WTC11 (cell line): ENCODE measurements around the gene PTK6. TPM values are rescaled to one million over a fixed set of nuclear protein-coding genes. Genes with fewer than 3 reads are reported as not detected.
A peak's percentile ranks its signal among the peaks of the same experiment; 100 is the strongest.

Experiments used
- ATAC-seq: fragments of 200-7000 bp; cut with Tn5 transposase; 2 replicates; pipeline ENCODE4 v1.10.0; 2021; ENCODE audit warnings: mild to moderate bottlenecking, moderate library complexity
- CTCF ChIA-PET: fragments of 300-600 bp; sonication (Branson Sonifier 250); formaldehyde crosslinking; loops from one replicate; lab custom pipeline; 2021; ENCODE audit warnings: antibody characterized with exemption; lab: Charles Lee
- POLR2A ChIA-PET: fragments of 350-600 bp; sonication (Branson Sonifier 250); formaldehyde crosslinking; loops from one replicate; lab custom pipeline; 2021; ENCODE audit warnings: antibody characterized with exemption; lab: Charles Lee
- DNase-seq: peaks from one replicate; pipeline ENCODE4 v3.0.0; 2021; ENCODE audit warnings: low spot score
- H3K27ac Mint-ChIP-seq: 2 replicates; pipeline ENCODE4 v1.8.0; 2021; ENCODE audit warnings: mixed read lengths
- H3K27me3 Mint-ChIP-seq: 2 replicates; pipeline ENCODE4 v1.8.0; 2021; ENCODE audit warnings: low read depth, mild to moderate bottlenecking, moderate library complexity, mixed read lengths
- H3K36me3 Mint-ChIP-seq: 2 replicates; pipeline ENCODE4 v1.8.0; 2021; ENCODE audit warnings: mixed read lengths
- H3K4me1 Mint-ChIP-seq: 2 replicates; pipeline ENCODE4 v1.8.0; 2022; ENCODE audit warnings: mixed read lengths
- H3K4me3 Mint-ChIP-seq: 2 replicates; pipeline ENCODE4 v1.8.0; 2021; ENCODE audit warnings: mild to moderate bottlenecking, moderate library complexity, mixed read lengths
- H3K9me3 Mint-ChIP-seq: 2 replicates; pipeline ENCODE4 v1.8.0; 2021; ENCODE audit warnings: mixed read lengths
- ATF1 ChIP-seq: sonication (generic); formaldehyde crosslinking; IDR thresholded peaks from 2 replicates; pipeline ENCODE4 v1.8.1; 2023; ENCODE audit warnings: mild to moderate bottlenecking, moderate library complexity, missing genetic modification reagents
- ATF6 ChIP-seq: sonication (generic); formaldehyde crosslinking; IDR thresholded peaks from 2 replicates; pipeline ENCODE4 v1.8.1; 2023; ENCODE audit warnings: mild to moderate bottlenecking, missing genetic modification reagents
- CREM ChIP-seq: sonication (generic); formaldehyde crosslinking; IDR thresholded peaks from 2 replicates; pipeline ENCODE4 v1.8.1; 2022; ENCODE audit warnings: mild to moderate bottlenecking, missing genetic modification reagents, moderate library complexity
- CTCF ChIP-seq: fragments of 200-600 bp; IDR thresholded peaks from 2 replicates; pipeline ENCODE4 v1.8.0; 2022; ENCODE audit warnings: antibody characterized with exemption
- ESRRA ChIP-seq: sonication (generic); formaldehyde crosslinking; IDR thresholded peaks from 2 replicates; pipeline ENCODE4 v1.8.1; 2022; ENCODE audit warnings: mild to moderate bottlenecking, missing genetic modification reagents, borderline replicate concordance
- GRHL2 ChIP-seq: fragments of 250-450 bp; sonication (Bioruptor Pico); IDR thresholded peaks from 2 replicates; pipeline ENCODE4 v1.8.0; 2022; ENCODE audit warnings: mild to moderate bottlenecking, moderate library complexity; ENCODE audit not compliant: insufficient replicate concordance, severe bottlenecking
- IRF2 ChIP-seq: sonication (generic); formaldehyde crosslinking; IDR thresholded peaks from 2 replicates; pipeline ENCODE4 v1.8.0; 2022; ENCODE audit warnings: low read depth, missing genetic modification reagents, borderline replicate concordance
- MLX ChIP-seq: sonication (generic); formaldehyde crosslinking; IDR thresholded peaks from 2 replicates; pipeline ENCODE4 v1.8.1; 2023; ENCODE audit warnings: mild to moderate bottlenecking, missing genetic modification reagents, moderate library complexity
- NFE2L1 ChIP-seq: sonication (generic); formaldehyde crosslinking; IDR thresholded peaks from 2 replicates; pipeline ENCODE4 v1.8.1; 2023; ENCODE audit warnings: missing genetic modification reagents
- NR3C1 ChIP-seq: sonication (generic); formaldehyde crosslinking; conservative IDR thresholded peaks from 2 replicates; pipeline ENCODE4 v1.8.1; 2023; ENCODE audit warnings: low read depth, mild to moderate bottlenecking, missing genetic modification reagents
- SOX15 ChIP-seq: fragments of 250-450 bp; sonication (Bioruptor Pico); IDR thresholded peaks from 2 replicates; pipeline ENCODE4 v1.9.0; 2021; ENCODE audit warnings: mild to moderate bottlenecking
- SP1 ChIP-seq: sonication (generic); formaldehyde crosslinking; conservative IDR thresholded peaks from 2 replicates; pipeline ENCODE4 v1.8.1; 2022; ENCODE audit warnings: missing genetic modification reagents
- TCF7 ChIP-seq: sonication (generic); formaldehyde crosslinking; IDR thresholded peaks from 2 replicates; pipeline ENCODE4 v1.8.0; 2022; ENCODE audit warnings: mild to moderate bottlenecking, low read depth, missing genetic modification reagents, moderate library complexity
- ZNF281 ChIP-seq: sonication (generic); formaldehyde crosslinking; IDR thresholded peaks from 2 replicates; pipeline ENCODE4 v1.8.0; 2023; ENCODE audit warnings: mild to moderate bottlenecking, missing genetic modification reagents
- ZNF396 ChIP-seq: fragments of 250-450 bp; sonication (Bioruptor Pico); IDR thresholded peaks from 2 replicates; pipeline ENCODE4 v1.8.0; 2021; ENCODE audit warnings: mild to moderate bottlenecking, moderate library complexity, borderline replicate concordance
- ZNF423 ChIP-seq: fragments of 250-450 bp; sonication (Bioruptor Pico); IDR thresholded peaks from 2 replicates; pipeline ENCODE4 v2.1.2; 2022; ENCODE audit warnings: mild to moderate bottlenecking, moderate library complexity
- ZNF425 ChIP-seq: fragments of 250-450 bp; sonication (Bioruptor Pico); conservative IDR thresholded peaks from 2 replicates; pipeline ENCODE4 v1.9.0; 2021; ENCODE audit warnings: mild to moderate bottlenecking
- total RNA-seq: library from RNA; stranded (reverse); gene quantifications from 3 replicates; pipeline ENCODE4 v1.2.3, GENCODE V29; 2021
- TF ChIP-seq, protein P1 (sequence below): sonication (generic); formaldehyde crosslinking; IDR thresholded peaks from 2 replicates; pipeline ENCODE4 v1.8.1; 2023; ENCODE audit warnings: mild to moderate bottlenecking, missing genetic modification reagents
- TF ChIP-seq, protein P2 (sequence below): fragments of 250-450 bp; sonication (Bioruptor Pico); IDR thresholded peaks from 2 replicates; pipeline ENCODE4 v1.9.0; 2021; ENCODE audit warnings: moderate library complexity, mild to moderate bottlenecking, inconsistent platforms, borderline replicate concordance

Gene PTK6
- total RNA-seq, 1 experiment from 2014 or later = 0.22 TPM

DNA sequence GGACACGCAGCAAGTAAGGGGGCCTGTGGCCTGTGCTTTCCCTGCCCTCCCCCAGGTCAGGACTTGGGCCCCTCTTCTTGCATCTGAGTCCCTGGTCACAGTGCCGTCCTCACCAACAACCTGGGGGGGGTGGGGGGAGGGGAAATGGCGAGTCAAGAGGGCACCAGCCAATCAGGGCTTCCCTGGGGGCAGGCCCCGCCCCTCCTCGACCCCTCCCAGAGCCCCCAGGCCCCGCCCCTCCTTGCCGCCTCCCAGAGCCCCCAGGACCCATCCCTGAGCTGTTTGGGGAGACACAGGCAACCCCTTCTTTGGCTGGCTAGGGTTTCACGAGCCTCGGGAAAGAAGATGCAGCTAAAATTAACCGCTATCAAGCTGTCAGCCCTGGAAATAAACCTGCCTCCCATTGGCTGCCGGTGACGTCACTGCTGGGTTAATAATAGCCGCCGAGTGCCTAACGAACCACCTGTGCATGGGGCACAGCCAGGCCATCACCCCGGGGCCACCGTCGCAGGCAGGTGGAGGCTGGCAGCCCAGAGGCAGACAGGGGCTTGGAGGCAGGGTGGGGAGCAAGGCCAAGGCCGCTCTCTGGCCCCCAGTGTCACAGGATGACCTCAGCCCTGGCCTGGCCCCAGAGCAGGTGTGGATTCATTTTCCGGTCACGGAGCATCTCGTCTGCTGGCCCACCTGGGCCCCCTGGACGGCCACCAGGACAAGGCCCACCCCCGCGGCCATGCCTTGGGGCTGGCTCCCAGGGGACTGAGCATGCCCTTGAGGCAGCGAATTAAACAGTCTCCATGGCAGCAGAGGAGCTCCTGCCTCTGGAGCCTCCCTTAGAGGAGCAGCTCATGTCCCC lies 35.1 kb downstream of the PTK6 start (continued):
- no peak for TF ChIP-seq ESRRA (CRISPR knock-in tag)

- 0 out of 2 replicates have a peak overlapping the region, but pooled peaks have one; percentile 6 for H3K4me3 Mint-ChIP-seq
- TF ChIP-seq TCF7 (CRISPR knock-in tag) (no peak), SP1 (CRISPR knock-in tag) (no peak), ZNF425 (no peak), GRHL2 (CRISPR knock-in tag) (no peak), ESRRA (CRISPR knock-in tag) (no peak), NFE2L1 (CRISPR knock-in tag) (no peak), CTCF (no peak), IRF2 (CRISPR knock-in tag) (no peak), ZNF396 (CRISPR knock-in tag) (no peak), NR3C1 (no peak), ZNF281 (CRISPR knock-in tag) (no peak), ATF1 (no peak), ZNF423 (CRISPR knock-in tag) (no peak), CREM (CRISPR knock-in tag) (no peak), SOX15 (CRISPR knock-in tag) (no peak), ATF6 (CRISPR knock-in tag) (no peak), MLX (no peak)
- TF ChIP-seq, protein P1, sequence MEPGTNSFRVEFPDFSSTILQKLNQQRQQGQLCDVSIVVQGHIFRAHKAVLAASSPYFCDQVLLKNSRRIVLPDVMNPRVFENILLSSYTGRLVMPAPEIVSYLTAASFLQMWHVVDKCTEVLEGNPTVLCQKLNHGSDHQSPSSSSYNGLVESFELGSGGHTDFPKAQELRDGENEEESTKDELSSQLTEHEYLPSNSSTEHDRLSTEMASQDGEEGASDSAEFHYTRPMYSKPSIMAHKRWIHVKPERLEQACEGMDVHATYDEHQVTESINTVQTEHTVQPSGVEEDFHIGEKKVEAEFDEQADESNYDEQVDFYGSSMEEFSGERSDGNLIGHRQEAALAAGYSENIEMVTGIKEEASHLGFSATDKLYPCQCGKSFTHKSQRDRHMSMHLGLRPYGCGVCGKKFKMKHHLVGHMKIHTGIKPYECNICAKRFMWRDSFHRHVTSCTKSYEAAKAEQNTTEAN (CRISPR knock-in tag) = no peak
- TF ChIP-seq, protein P2, sequence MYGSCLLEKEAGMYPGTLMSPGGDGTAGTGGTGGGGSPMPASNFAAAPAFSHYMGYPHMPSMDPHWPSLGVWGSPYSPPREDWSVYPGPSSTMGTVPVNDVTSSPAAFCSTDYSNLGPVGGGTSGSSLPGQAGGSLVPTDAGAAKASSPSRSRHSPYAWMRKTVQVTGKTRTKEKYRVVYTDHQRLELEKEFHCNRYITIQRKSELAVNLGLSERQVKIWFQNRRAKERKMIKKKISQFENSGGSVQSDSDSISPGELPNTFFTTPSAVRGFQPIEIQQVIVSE (CRISPR knock-in tag) = no peak
- DNase-seq = no peak
- 0 out of 2 replicates have a peak, but pooled peaks cover 2% of the 10 kb centered on the region for H3K36me3 Mint-ChIP-seq
- peaks cover 7% of the 10 kb centered on the region for H3K4me1 Mint-ChIP-seq
- H3K9me3 Mint-ChIP-seq = peaks cover 10% of the 10 kb centered on the region
- ChIA-PET CTCF (interaction anchor here (1.9 kb wide), 1 partner anchor 20 kb away, joined by 5 read pairs; the partner anchor contains the start of gene PPDPF), POLR2A (no interaction called here)
- H3K27ac Mint-ChIP-seq = no peak overlapping the region
- H3K27me3 Mint-ChIP-seq = peaks cover 50% of the 10 kb centered on the region
- no peak for ATAC-seq
These were observed 36.0 kb downstream of the PTK6 start for GRCh38 chr20:63500902-63501817.
